NCI-H1417 treated with DMSO at 0.1 percent for 48 hours (cell line): ENCODE data around the gene TMEM255A.

Experiments used
- DNase-seq: peaks from one replicate; lab custom pipeline; 2025; lab: John Stamatoyannopoulos, UW

Gene TMEM255A

DNA sequence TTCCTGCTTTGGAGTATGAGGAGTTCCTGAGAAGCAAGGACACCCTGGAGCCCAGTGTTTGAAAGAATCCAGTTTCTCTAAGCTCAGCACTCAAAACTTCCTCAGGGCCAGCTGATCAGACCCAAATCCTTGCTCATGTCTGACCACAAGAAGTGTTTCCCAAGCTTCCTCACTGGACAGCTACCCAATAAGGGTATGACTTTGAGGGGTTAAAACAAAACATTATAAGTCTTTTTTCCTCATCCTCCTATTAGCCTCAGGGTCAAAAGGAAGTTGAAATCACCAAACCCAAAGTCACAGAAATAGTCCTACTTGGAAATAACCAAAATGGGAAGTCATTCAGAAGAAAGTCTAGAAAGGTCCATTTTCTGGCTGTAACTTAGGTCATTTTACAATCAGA is 46.9 kb downstream of the TMEM255A start:
- DNase-seq, result no peak

DNA sequence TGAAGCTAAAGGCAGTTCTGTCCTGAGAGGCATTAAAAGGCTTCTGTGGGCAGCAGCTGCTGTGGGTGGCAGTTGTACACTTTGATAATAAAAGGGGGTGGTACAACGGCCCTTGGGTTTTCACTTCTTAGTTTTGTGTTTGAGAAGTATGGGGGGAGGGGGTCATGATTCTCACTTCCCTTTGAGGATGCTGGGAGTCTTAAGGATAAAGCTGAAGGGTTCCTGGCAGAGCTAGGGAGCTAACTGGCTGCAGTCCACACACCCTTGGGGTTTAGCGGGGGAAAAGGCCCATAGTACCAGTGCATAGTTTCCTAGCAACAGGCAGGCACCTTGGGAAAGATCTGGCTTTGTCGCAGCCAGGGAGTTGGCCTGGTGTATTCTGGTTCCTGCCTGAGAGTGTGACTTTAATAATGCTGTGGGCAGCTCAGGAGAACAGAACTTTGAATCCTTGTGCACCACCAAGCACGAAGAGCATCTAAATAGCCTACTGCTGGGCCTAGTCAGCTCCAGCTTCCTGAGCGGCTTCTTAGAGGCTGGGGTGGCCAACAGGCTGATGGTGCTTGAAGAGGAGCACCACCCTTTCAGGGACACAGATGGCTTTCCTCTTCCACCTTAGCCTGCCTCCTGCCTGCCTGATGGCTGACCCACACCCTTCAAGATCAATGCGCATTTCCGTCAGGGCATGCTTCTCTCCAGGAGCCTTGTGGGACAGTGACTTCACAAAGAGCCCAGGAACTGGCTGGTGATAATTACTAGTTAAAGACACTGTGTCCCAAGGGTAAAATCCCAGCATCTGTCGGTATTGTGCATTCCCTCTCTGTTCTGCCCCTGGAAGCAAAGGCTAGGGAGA is 48.2 kb downstream of the TMEM255A start:
- DNase-seq, result no peak

GRCh38 chrX:120260369-120260768 is 50.9 kb downstream of the TMEM255A start:
- DNase-seq, result peak; percentile 1

GRCh38 chrX:120253784-120254183 is 57.5 kb downstream of the TMEM255A start:
- no peak for DNase-seq

DNA sequence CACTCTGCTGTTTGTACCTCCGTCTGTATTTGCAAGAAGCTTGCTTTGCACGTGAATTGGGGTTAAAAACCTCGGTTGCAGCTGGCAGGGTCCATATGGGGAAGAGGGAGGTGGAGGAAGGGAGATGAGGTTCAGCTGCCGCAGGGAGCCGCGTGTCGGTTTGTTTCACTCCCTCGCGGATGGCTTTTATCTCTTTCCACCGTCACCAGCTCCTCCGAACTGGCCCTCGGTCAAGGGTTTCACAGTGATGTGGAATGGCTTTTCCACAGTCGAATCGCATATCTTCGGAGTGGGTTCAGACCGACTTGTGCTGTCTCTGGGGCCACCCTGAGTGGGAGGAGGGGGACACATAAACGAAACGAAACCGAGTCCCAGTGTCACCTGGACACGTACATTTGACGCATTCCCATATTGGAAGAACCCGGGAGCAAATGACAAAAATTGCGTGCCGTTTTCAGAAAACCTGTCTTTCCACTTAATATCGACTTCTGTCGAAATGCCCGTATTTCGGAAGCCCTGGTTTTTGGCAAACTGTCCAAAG is 59.7 kb downstream of the TMEM255A start:
- no peak for DNase-seq

DNA sequence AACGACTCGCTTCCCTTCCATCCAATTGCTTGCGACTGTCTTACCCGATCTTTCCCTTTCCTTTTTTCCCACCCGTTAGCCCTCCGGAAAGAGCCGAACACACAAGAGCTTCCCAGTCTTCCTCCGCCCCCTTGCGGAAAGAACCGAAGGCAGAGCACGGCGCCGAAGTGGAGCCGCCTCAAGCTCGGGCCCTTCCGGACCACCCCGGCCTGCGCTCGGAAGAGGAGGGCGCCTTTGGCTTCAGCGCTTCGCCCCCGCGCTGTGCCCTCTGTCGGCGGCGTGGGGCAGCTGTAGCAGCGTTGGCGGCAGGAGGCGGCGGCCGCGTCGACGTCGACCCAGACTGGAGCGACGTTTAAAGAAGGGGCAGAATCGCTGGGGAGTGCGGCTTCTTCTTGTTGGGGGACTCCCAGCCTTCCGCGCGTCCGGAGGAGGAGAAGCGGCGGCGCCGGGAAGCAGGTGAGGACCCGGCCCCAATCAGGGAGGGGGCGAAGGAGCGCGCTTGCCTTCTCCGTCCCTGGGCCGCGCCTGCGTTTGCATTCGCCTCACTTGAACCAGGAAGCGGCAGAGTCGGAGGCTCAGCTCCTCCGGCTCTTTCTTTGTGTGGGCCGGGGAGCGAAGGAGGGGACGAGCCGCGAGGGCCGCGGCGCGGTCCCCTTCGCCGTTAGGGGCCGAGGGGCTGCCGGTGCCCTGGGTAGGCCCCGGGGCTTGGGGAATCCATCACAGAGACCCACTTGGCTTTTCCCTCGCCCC is 60.6 kb downstream of the TMEM255A start, which contains the start of gene ZBTB33:
TSS of gene ZBTB33 (plus strand) at position 291 of the 750 bp plus-strand sequence. CDS start 2,604 bp downstream, outside the sequence.
- peak; percentile 41 for DNase-seq

GRCh38 chrX:120244735-120245498 is 66.3 kb downstream of the TMEM255A start:
- peak; percentile 2 for DNase-seq

DNA sequence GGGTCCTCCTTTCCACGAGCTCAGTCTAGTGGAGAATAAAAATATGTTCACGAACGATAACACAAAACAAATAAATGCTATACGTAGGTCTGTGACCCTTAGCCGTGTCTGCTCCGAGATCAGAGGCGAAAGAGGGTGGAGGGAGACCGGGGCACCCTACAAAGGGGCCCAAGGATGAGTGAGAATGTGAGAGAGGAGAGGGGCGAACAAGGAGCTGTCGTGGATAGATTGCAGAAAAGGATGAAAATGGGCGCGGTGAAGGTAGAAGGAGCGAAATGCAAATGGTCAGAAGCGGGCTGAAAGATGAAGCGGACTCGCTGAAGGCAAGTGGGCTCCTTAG is 66.9 kb downstream of the TMEM255A start:
- no peak for DNase-seq

DNA sequence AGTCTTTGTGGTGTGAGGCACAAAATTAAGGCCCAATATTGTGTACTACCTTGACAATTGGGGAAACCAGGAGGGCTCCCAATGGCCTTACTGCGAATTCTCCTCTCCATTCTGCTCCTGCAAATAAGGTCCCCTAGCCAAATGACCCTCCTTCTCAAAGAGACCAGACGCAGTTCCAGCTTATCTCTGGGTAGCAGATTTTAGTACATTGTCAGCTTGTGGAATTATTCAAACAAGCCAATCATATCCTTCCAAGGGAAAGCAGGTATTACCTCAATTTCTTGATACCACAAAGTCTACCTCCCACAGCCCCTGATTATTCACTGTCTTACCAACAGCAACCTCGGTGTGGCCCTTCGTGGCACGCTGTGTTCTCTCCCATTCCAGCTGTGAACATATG is 68.4 kb downstream of the TMEM255A start:
- no peak for DNase-seq

- DNase-seq, result no peak
These were observed 72.3 kb downstream of the TMEM255A start for GRCh38 chrX:120238933-120239332.

DNA sequence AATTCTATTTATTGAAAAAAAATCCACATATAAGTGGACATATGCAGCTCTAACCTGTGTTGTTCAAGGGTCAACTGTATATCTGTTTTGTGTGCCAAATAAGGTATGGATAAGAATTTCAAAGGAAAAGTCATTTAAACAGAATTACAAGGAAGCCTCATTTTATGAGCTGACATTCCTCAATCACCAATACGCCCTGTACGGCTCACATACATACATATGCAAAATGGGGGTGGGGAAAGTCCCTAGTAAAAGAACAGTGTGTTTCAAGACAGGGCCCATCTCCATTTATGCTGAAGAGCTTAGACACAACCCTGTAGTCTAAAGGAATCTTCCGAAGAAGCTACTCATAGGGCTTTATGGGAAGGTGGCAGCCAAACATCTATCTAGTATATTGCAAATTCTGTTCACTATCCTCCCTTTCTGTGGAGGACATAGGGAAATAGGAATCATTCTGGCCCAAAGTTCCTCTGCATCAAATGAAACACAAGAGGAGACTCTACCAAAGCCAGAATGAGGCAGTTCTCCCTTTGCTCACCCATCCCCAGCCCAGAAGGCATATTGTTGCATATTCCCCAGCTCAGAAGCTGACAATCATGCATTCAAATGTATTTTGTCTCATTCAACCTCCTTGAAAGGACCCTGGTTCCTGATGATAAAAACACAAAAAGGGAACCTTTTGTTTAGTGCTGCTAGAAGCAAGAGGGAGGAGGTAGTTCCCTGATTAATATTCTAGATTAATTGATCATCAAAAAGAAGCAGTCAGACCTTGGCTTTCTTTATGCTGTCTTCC is 74.4 kb downstream of the TMEM255A start:
- DNase-seq, result no peak

DNA sequence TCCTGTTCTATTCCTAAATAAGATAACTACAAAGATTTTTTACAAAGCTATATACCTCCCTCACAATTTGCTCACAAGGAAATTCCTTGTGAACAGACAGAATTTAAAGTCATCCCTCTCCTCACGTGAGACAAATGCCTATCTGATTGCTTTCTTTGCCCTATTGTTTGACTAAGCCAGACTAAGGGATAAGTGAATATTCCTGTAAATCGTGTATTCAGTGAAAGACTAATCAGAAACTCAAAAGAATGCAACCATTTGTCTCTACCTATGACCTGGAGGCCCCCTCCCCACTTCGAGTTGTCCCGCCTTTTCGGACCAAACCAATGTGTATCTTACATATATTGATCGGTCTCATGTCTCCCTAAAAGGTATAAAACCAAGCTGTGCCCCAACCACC is 76.0 kb downstream of the TMEM255A start:
- no peak for DNase-seq

GRCh38 chrX:120228187-120228908 is 82.9 kb downstream of the TMEM255A start:
- DNase-seq, result no peak

GRCh38 chrX:120224388-120224787 is 86.9 kb downstream of the TMEM255A start:
- no peak for DNase-seq

DNA sequence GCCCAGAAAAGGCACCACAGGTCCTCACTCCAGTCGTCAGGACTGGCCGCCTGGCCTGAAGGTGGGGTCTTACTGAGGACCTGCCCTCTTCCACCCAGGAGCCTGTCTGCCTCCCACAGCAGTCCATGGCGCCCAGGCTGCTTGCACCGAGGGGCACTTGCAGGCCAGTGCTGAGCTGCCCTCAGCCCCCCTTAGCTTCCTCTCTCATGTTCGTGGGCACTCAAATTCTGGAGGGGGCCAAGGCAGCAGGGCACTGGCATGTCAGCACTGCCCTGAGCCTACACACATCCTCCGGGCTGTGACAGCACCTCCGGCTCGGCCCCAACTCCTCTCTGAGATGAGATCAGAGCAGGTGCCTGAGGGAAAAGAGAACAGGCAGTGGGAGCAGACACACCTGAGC is 87.9 kb downstream of the TMEM255A start:
- DNase-seq, result no peak

DNA sequence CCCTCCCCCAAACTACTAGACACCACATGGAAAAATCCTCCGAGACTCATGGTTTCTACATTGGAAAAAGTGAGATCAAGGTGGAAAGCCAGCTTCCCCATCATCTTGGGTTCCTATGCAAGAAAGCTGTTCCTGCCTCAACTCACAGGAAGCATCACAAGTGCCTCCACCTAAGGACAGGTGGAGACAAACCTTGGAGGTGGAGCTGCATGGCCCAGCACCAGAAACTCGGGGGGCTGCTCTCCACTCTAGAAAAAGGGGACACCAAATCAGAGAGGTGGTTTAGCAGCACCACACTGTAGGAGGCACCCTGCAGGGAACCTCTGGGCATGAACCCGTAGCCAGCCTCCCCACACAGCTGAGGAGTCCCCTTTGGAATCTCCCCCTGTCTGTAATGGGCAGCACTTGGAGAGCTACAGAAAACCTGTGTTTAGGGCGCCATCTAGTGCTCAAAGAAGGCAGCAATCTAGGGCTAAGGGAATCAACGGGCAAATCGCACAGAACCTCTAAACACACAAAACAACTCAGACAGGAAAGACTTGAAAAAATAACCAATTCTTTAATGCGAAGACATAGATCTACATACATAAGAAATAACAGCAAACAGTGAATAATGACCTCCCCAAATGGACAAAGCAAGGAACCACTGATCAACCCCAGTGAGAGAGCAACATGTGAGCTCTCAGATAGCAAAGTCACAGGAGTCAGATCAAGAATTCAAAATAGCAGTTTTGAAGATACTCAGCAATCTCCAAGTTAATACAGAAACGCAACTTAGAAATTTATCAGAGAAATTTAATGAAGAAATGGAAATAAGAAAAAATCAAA is 97.6 kb downstream of the TMEM255A start:
- no peak for DNase-seq
